OCI-LY1 (cell line): ENCODE measurements around the gene CHCHD6.

Source experiments
- H2AFZ ChIP-seq: fragments of 200-600 bp; sonication (generic), shearing (Covaris generic); 2 replicates; pipeline ENCODE4 v1.6.0; 2014; ENCODE audit warnings: antibody characterized with exemption, mild to moderate bottlenecking, low read length
- H3F3A ChIP-seq: fragments of 200-600 bp; sonication (generic), shearing (Covaris generic); 2 replicates; pipeline ENCODE4 v1.6.0; 2014; ENCODE audit warnings: mild to moderate bottlenecking, antibody characterized with exemption, low read length, moderate library complexity; ENCODE audit not compliant: insufficient read depth
- H3K27ac ChIP-seq: fragments of 200-600 bp; sonication (generic); 2 replicates; pipeline ENCODE4 v1.5.1; 2014; ENCODE audit warnings: low read length, mixed run types, mild to moderate bottlenecking, low read depth; ENCODE audit not compliant: poor library complexity, severe bottlenecking
- H3K27me3 ChIP-seq: fragments of 200-600 bp; sonication (generic); 2 replicates; pipeline ENCODE4 v1.6.0; 2014; ENCODE audit warnings: antibody characterized with exemption, mild to moderate bottlenecking, low read length, moderate library complexity; ENCODE audit not compliant: insufficient read depth
- H3K36me3 ChIP-seq: fragments of 200-600 bp; sonication (generic); 2 replicates; pipeline ENCODE4 v1.6.1; 2014; ENCODE audit warnings: mild to moderate bottlenecking, antibody characterized with exemption, low read length, moderate library complexity, mixed read lengths; ENCODE audit not compliant: insufficient read depth
- H3K4me1 ChIP-seq: fragments of 200-600 bp; sonication (generic); 2 replicates; pipeline ENCODE4 v1.5.1; 2014; ENCODE audit warnings: mild to moderate bottlenecking, low read length, moderate library complexity; ENCODE audit not compliant: insufficient read depth, severe bottlenecking
- H3K4me2 ChIP-seq: fragments of 200-600 bp; sonication (generic), shearing (Covaris generic); 2 replicates; pipeline ENCODE4 v1.6.1; 2014; ENCODE audit warnings: low read length
- H3K4me3 ChIP-seq: fragments of 200-600 bp; sonication (generic); 2 replicates; pipeline ENCODE4 v1.5.1; 2014; ENCODE audit warnings: low read length, low read depth, mild to moderate bottlenecking, mixed read lengths; ENCODE audit not compliant: poor library complexity, severe bottlenecking
- H3K79me2 ChIP-seq: fragments of 200-600 bp; shearing (Covaris generic); 2 replicates; pipeline ENCODE4 v1.6.1; 2016; ENCODE audit warnings: mixed run types, low read length, mixed read lengths; ENCODE audit not compliant: insufficient read depth
- H3K9ac ChIP-seq: fragments of 200-600 bp; sonication (generic), shearing (Covaris generic); 2 replicates; pipeline ENCODE4 v1.6.1; 2014; ENCODE audit warnings: mild to moderate bottlenecking, low read length, mixed read lengths
- H3K9me2 ChIP-seq: fragments of 200-600 bp; sonication (generic), shearing (Covaris generic); 2 replicates; pipeline ENCODE4 v1.6.1; 2014; ENCODE audit warnings: low read depth, mild to moderate bottlenecking, low read length, mixed read lengths
- H3K9me3 ChIP-seq: fragments of 200-600 bp; shearing (Covaris generic); 2 replicates; pipeline ENCODE4 v1.6.1; 2014; ENCODE audit warnings: low read length, mixed read lengths
- H4K20me1 ChIP-seq: fragments of 200-600 bp; sonication (generic), shearing (Covaris generic); 2 replicates; pipeline ENCODE4 v1.6.0; 2016; ENCODE audit warnings: mild to moderate bottlenecking, low read length; ENCODE audit not compliant: insufficient read depth
- EZH2 ChIP-seq: fragments of 200-600 bp; sonication (generic), shearing (Covaris generic); IDR thresholded peaks from 2 replicates; pipeline ENCODE4 v1.8.0; 2017; ENCODE audit warnings: borderline replicate concordance, mixed run types, mild to moderate bottlenecking, antibody characterized with exemption, low read length, moderate library complexity, mixed read lengths
- TF ChIP-seq, protein P1 (sequence below): fragments of 200-600 bp; sonication (generic), shearing (Covaris generic); IDR thresholded peaks from 2 replicates; pipeline ENCODE4 v1.5.1; 2017; ENCODE audit warnings: mild to moderate bottlenecking, antibody characterized with exemption, low read length, moderate library complexity, mixed read lengths

CHCHD6 gene

GRCh38 chr3:126894475-126894874 is 190.4 kb downstream of the CHCHD6 start:
- Histone ChIP-seq H3K4me2 (no peak overlapping the region), H3K9me2 (no peaks in the 10 kb centered on the region), H2AFZ (no peak overlapping the region), H3F3A (no peaks in the 10 kb centered on the region), H3K27me3 (no peaks in the 10 kb centered on the region), H3K27ac (no peak overlapping the region), H3K36me3 (no peaks in the 10 kb centered on the region), H3K4me3 (no peak overlapping the region), H3K9ac (no peak overlapping the region), H3K9me3 (no peaks in the 10 kb centered on the region), H4K20me1 (no peaks in the 10 kb centered on the region), H3K4me1 (no peaks in the 10 kb centered on the region), H3K79me2 (no peaks in the 10 kb centered on the region)
- TF ChIP-seq EZH2, result no peak
- TF ChIP-seq, protein P1, sequence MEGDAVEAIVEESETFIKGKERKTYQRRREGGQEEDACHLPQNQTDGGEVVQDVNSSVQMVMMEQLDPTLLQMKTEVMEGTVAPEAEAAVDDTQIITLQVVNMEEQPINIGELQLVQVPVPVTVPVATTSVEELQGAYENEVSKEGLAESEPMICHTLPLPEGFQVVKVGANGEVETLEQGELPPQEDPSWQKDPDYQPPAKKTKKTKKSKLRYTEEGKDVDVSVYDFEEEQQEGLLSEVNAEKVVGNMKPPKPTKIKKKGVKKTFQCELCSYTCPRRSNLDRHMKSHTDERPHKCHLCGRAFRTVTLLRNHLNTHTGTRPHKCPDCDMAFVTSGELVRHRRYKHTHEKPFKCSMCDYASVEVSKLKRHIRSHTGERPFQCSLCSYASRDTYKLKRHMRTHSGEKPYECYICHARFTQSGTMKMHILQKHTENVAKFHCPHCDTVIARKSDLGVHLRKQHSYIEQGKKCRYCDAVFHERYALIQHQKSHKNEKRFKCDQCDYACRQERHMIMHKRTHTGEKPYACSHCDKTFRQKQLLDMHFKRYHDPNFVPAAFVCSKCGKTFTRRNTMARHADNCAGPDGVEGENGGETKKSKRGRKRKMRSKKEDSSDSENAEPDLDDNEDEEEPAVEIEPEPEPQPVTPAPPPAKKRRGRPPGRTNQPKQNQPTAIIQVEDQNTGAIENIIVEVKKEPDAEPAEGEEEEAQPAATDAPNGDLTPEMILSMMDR, result no peak

GRCh38 chr3:126895178-126896066 is 191.4 kb downstream of the CHCHD6 start:
- H3K36me3 ChIP-seq, result no peaks in the 10 kb centered on the region
- no peak overlapping the region for H3K27ac ChIP-seq
- H3F3A ChIP-seq, result no peaks in the 10 kb centered on the region
- H3K9ac ChIP-seq, result no peak overlapping the region
- no peak overlapping the region for H2AFZ ChIP-seq
- no peaks in the 10 kb centered on the region for H4K20me1 ChIP-seq
- no peaks in the 10 kb centered on the region for H3K79me2 ChIP-seq
- no peak overlapping the region for H3K4me3 ChIP-seq
- no peaks in the 10 kb centered on the region for H3K9me2 ChIP-seq
- H3K4me1 ChIP-seq, result no peaks in the 10 kb centered on the region
- H3K27me3 ChIP-seq, result no peaks in the 10 kb centered on the region
- H3K4me2 ChIP-seq, result no peak overlapping the region
- H3K9me3 ChIP-seq, result no peaks in the 10 kb centered on the region
- TF ChIP-seq, protein P1, result no peak

DNA sequence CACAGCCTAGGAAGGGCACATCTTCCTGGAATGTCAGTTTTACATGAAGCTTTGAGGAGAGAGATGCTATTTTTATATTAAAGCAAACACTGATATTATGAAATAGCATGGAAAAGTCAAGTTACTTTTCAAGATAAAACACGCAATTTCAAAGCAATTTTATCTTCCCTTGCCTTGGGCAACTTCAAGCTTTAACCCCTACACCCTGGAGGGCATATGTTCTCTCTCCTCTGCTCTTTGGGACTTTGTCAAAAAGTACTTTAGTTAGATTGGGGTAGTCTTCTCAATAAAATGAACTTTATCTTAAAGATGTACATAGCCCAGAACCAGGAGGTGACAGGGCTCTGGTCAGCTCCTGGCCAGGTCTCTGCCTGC is 192.0 kb downstream of the CHCHD6 start:
- no peaks in the 10 kb centered on the region for H3K36me3 ChIP-seq
- H3K9me2 ChIP-seq, result no peaks in the 10 kb centered on the region
- no peaks in the 10 kb centered on the region for H3K79me2 ChIP-seq
- no peaks in the 10 kb centered on the region for H3K27me3 ChIP-seq
- no peak overlapping the region for H3K4me2 ChIP-seq
- no peak overlapping the region for H3K9ac ChIP-seq
- no peak overlapping the region for H3K4me3 ChIP-seq
- H3K9me3 ChIP-seq, result no peaks in the 10 kb centered on the region
- no peak for TF ChIP-seq EZH2
- TF ChIP-seq, protein P1, result no peak
- H3F3A ChIP-seq, result no peaks in the 10 kb centered on the region
- H4K20me1 ChIP-seq, result no peaks in the 10 kb centered on the region
- H3K27ac ChIP-seq, result no peak overlapping the region
- H3K4me1 ChIP-seq, result no peaks in the 10 kb centered on the region
- no peak overlapping the region for H2AFZ ChIP-seq
